Right lobe of liver (tissue), 4 donors: Measurements from ENCODE around the gene DLD.

Experiments
- CTCF ChIP-seq, 4 donors: fragments of 200-600 bp in 3 of 4; fragments of 450-650 bp in 1 of 4; IDR thresholded peaks; one replicate each; pipeline versions ENCODE4 v1.5.1 to v1.8.0; 2016 to 2022; ENCODE audit warnings: antibody characterized with exemption in 4 of 4, mild to moderate bottlenecking in 2 of 4
- POLR2A ChIP-seq: fragments of 450-650 bp; IDR thresholded peaks from one replicate; pipeline ENCODE4 v1.6.1; 2017; ENCODE audit warnings: antibody characterized with exemption, mild to moderate bottlenecking
- donor health status: DM: no; HTN: no; CAD: no.
- donor health status: DM: no; HTN: no; CAD: no.
- donor health status: DM: no; HTN: yes; CAD: no.

- TF ChIP-seq CTCF (IDR thresholded peaks at IDR 0.05), result no peak
- no peak for TF ChIP-seq POLR2A
These were observed 28.0 kb downstream of the DLD start for GRCh38 chr7:107918948-107919347.
